ENCODE results near the gene OXSR1.

The OXSR1 gene

GRCh38 chr3:38130631-38131065, 34.7 kb upstream of the OXSR1 start:
- TF ChIP-seq REST (IDR thresholded peaks at IDR 0.05; ENCODE audit: insufficient read depth in 1 of 2, low read depth in 2 of 2, low read length in 2 of 2) (no peak), SIN3A (IDR thresholded peaks at IDR 0.05; ENCODE audit: borderline replicate concordance, insufficient read depth, low read length) (no peak), POLR2AphosphoS5 (IDR thresholded peaks at IDR 0.05; ENCODE audit: low read depth, low read length) (no peak), FOXP2 (optimal IDR thresholded peaks at IDR 0.05; ENCODE audit: borderline replicate concordance, extremely low read depth, extremely low read length, insufficient read depth) (no peak), TAF1 (IDR thresholded peaks at IDR 0.05; ENCODE audit: borderline replicate concordance, insufficient read depth, low read length) (no peak)

GRCh38 chr3:38131621-38132369, 33.5 kb upstream of the OXSR1 start:
- TF ChIP-seq REST (IDR thresholded peaks at IDR 0.05; ENCODE audit: insufficient read depth in 1 of 2, low read depth in 2 of 2, low read length in 2 of 2) (no peak), FOXP2 (optimal IDR thresholded peaks at IDR 0.05; ENCODE audit: borderline replicate concordance, extremely low read depth, extremely low read length, insufficient read depth) (no peak), POLR2AphosphoS5 (IDR thresholded peaks at IDR 0.05; ENCODE audit: low read depth, low read length) (no peak), TAF1 (IDR thresholded peaks at IDR 0.05; ENCODE audit: borderline replicate concordance, insufficient read depth, low read length) (no peak), SIN3A (IDR thresholded peaks at IDR 0.05; ENCODE audit: borderline replicate concordance, insufficient read depth, low read length) (no peak)

- TF ChIP-seq SIN3A (IDR thresholded peaks at IDR 0.05; ENCODE audit: borderline replicate concordance, insufficient read depth, low read length): no peak
- TF ChIP-seq FOXP2 (optimal IDR thresholded peaks at IDR 0.05; ENCODE audit: borderline replicate concordance, extremely low read depth, extremely low read length, insufficient read depth): no peak
- TF ChIP-seq TAF1 (IDR thresholded peaks at IDR 0.05; ENCODE audit: borderline replicate concordance, insufficient read depth, low read length): no peak
- TF ChIP-seq REST (IDR thresholded peaks at IDR 0.05; ENCODE audit: insufficient read depth in 1 of 2, low read depth in 2 of 2, low read length in 2 of 2): no peak
- no peak for TF ChIP-seq POLR2AphosphoS5 (IDR thresholded peaks at IDR 0.05; ENCODE audit: low read depth, low read length)
Measured at GRCh38 chr3:38133209-38133556, 32.2 kb upstream of the OXSR1 start.

GRCh38 chr3:38133557-38134405, 31.6 kb upstream of the OXSR1 start:
- TF ChIP-seq SIN3A (IDR thresholded peaks at IDR 0.05; ENCODE audit: borderline replicate concordance, insufficient read depth, low read length) (no peak), TAF1 (IDR thresholded peaks at IDR 0.05; ENCODE audit: borderline replicate concordance, insufficient read depth, low read length) (no peak), FOXP2 (optimal IDR thresholded peaks at IDR 0.05; ENCODE audit: borderline replicate concordance, extremely low read depth, extremely low read length, insufficient read depth) (no peak), REST (IDR thresholded peaks at IDR 0.05; ENCODE audit: insufficient read depth in 1 of 2, low read depth in 2 of 2, low read length in 2 of 2) (no peak), POLR2AphosphoS5 (IDR thresholded peaks at IDR 0.05; ENCODE audit: low read depth, low read length) (no peak)
